GM12878 (cell line): ENCODE measurements around the gene EP400. TPM values are rescaled to one million over a fixed set of nuclear protein-coding genes. Genes with fewer than 3 reads are reported as not detected.

ENCODE experiments used
- ATAC-seq: fragments of 200-7000 bp; cut with Tn5 transposase; 3 replicates; pipeline ENCODE4 v1.9.1; 2020; ENCODE audit warnings: mild to moderate bottlenecking, moderate library complexity
- BruUV-seq: library from RNA; stranded (reverse); fragments of 400-500 nt; replicated peaks from 2 replicates; lab custom pipeline; 2021; lab: Mats Ljungman, UMichigan
- CTCF ChIA-PET: fragments of 300-600 bp; sonication (Branson Sonifier 250); formaldehyde crosslinking; extraction: SDS; loops from one replicate; lab custom pipeline; 2021; ENCODE audit warnings: inconsistent platforms; lab: Yijun Ruan, JAX
- POLR2A ChIA-PET: fragments of 350-600 bp; formaldehyde crosslinking; extraction: SDS; loops from one replicate; lab custom pipeline; 2021; ENCODE audit warnings: inconsistent platforms; lab: Charles Lee
- RAD21 ChIA-PET: fragments of 300-600 bp; sonication (Branson Sonifier 250); formaldehyde crosslinking; loops from one replicate; lab custom pipeline; 2023; ENCODE audit warnings: antibody characterized with exemption; ENCODE audit not compliant: unreplicated experiment; lab: Charles Lee
- SMC1A ChIA-PET: fragments of 300-600 bp; sonication (Branson Sonifier 250); formaldehyde crosslinking; loops from one replicate; lab custom pipeline; 2023; ENCODE audit not compliant: unreplicated experiment, uncharacterized antibody; lab: Charles Lee
- DNase-seq: peaks from one replicate; pipeline ENCODE4 v3.0.0-alpha.2; 2011; ENCODE audit warnings: low read depth, low spot score
- FAIRE-seq: peaks from 3 replicates; lab custom pipeline; 2011; peaks lifted over from hg19 to GRCh38; lab: Jason Lieb, UNC
- H2AFZ ChIP-seq: 2 replicates; pipeline ENCODE4 v1.6.0; 2011; ENCODE audit warnings: low read depth, low read length, control low read depth; ENCODE audit not compliant: control insufficient read depth
- H3K27ac ChIP-seq: 2 replicates; pipeline ENCODE4 v1.5.1; 2011; ENCODE audit warnings: control low read depth; ENCODE audit not compliant: control insufficient read depth, insufficient read depth
- H3K27me3 ChIP-seq, 2 experiments: replicated peaks in 1 of 2; 2 replicates each; pipeline versions ENCODE4 v1.6.0 to v1.6.1; 2011; ENCODE audit warnings: low read length in 1 of 2; ENCODE audit not compliant: control insufficient read depth in 2 of 2, insufficient read depth in 2 of 2
- H3K36me3 ChIP-seq, 2 experiments: 2 replicates each; pipeline ENCODE4 v1.5.1; 2011; ENCODE audit warnings: low read length in 1 of 2; ENCODE audit not compliant: control insufficient read depth in 2 of 2, insufficient read depth in 2 of 2
- H3K4me1 ChIP-seq: 2 replicates; pipeline ENCODE4 v1.6.1; 2011; ENCODE audit warnings: mild to moderate bottlenecking, low read length, moderate library complexity, mixed read lengths; ENCODE audit not compliant: control insufficient read depth, insufficient read depth
- H3K4me2 ChIP-seq: 2 replicates; pipeline ENCODE4 v1.6.0; 2011; ENCODE audit warnings: control low read depth; ENCODE audit not compliant: control insufficient read depth, insufficient read depth
- H3K4me3 ChIP-seq: fragments of 200-600 bp; sonication (generic); 2 replicates; pipeline ENCODE4 v1.5.1; 2016
- H3K79me2 ChIP-seq: 2 replicates; pipeline ENCODE4 v1.6.0; 2011; ENCODE audit warnings: low read length; ENCODE audit not compliant: control insufficient read depth, insufficient read depth
- H3K9ac ChIP-seq: 2 replicates; pipeline ENCODE4 v1.8.0; 2011; ENCODE audit warnings: low read length, control low read depth, mixed read lengths; ENCODE audit not compliant: control insufficient read depth, insufficient read depth
- H3K9me3 ChIP-seq: replicated peaks from 3 replicates; pipeline ENCODE4 v1.5.1; 2011; ENCODE audit warnings: mild to moderate bottlenecking, low read length; ENCODE audit not compliant: control insufficient read depth, insufficient read depth
- H4K20me1 ChIP-seq: 2 replicates; pipeline ENCODE4 v1.6.0; 2011; ENCODE audit not compliant: control insufficient read depth, insufficient read depth
- BMI1 ChIP-seq: fragments of 450-650 bp; IDR thresholded peaks from 2 replicates; pipeline ENCODE4 v1.6.1; 2016; ENCODE audit warnings: mild to moderate bottlenecking, moderate library complexity, borderline replicate concordance
- CBX3 ChIP-seq: fragments of 200-600 bp; sonication (generic); IDR thresholded peaks from 2 replicates; pipeline ENCODE4 v1.6.1; 2016; ENCODE audit warnings: low read depth, borderline replicate concordance
- ESRRA ChIP-seq: IDR thresholded peaks from 2 replicates; pipeline ENCODE4 v1.6.1; 2012; ENCODE audit warnings: mild to moderate bottlenecking, low read length, improper control_type of control experiment
- MTA3 ChIP-seq: IDR thresholded peaks from 2 replicates; pipeline ENCODE4 v1.6.1; 2012; ENCODE audit warnings: low read length, inconsistent platforms, borderline replicate concordance
- PKNOX1 ChIP-seq: fragments of 450-650 bp; IDR thresholded peaks from 2 replicates; pipeline ENCODE4 v1.6.1; 2016; ENCODE audit warnings: mild to moderate bottlenecking
- RAD21 ChIP-seq: IDR thresholded peaks from 2 replicates; pipeline ENCODE4 v1.6.1; 2011; ENCODE audit warnings: mild to moderate bottlenecking, low read depth, low read length, moderate library complexity; ENCODE audit not compliant: insufficient read depth
- SIX5 ChIP-seq: IDR thresholded peaks from 2 replicates; pipeline ENCODE4 v1.6.1; 2011; ENCODE audit warnings: mild to moderate bottlenecking, low read depth, low read length, moderate library complexity; ENCODE audit not compliant: severe bottlenecking
- SMAD1 ChIP-seq: fragments of 450-650 bp; IDR thresholded peaks from 2 replicates; pipeline ENCODE4 v1.6.1; 2018; ENCODE audit warnings: mild to moderate bottlenecking, low read depth; ENCODE audit not compliant: partially characterized antibody
- SREBF1 ChIP-seq: IDR thresholded peaks from 2 replicates; pipeline ENCODE4 v1.6.1; 2012; ENCODE audit warnings: mild to moderate bottlenecking, low read length
- YBX1 ChIP-seq: fragments of 450-650 bp; IDR thresholded peaks from 2 replicates; pipeline ENCODE4 v1.6.1; 2016; ENCODE audit warnings: antibody characterized with exemption
- ZBTB40 ChIP-seq: fragments of 450-650 bp; IDR thresholded peaks from 2 replicates; pipeline ENCODE4 v1.6.1; 2016; ENCODE audit warnings: mild to moderate bottlenecking, moderate library complexity, borderline replicate concordance
- ZSCAN29 ChIP-seq: fragments of 450-650 bp; IDR thresholded peaks from 2 replicates; pipeline ENCODE4 v1.6.1; 2017; ENCODE audit warnings: mild to moderate bottlenecking, moderate library complexity
- WGBS: methylation state at CpG from one replicate; pipeline ENCODE4 v1.1.6; 2016; ENCODE audit warnings: low lambda C conversion rate; ENCODE audit not compliant: insufficient replicate concordance, insufficient coverage; ENCODE audit errors: missing lambda C conversion rate; 5-methylcytosine and 5-hydroxymethylcytosine counted together
- in situ Hi-C: fragments of 300-500 bp; cut with MboI; formaldehyde crosslinking; loops from 9 replicates; pipeline ENCODE4 v1.14.3; 2018; ENCODE audit warnings: mixed read lengths
- intact Hi-C: fragments of 100-400 bp; cut with micrococcal nuclease; formaldehyde crosslinking; loops from one replicate; pipeline ENCODE4 v1.14.2; 2022; ENCODE audit not compliant: unreplicated experiment
- polyA plus RNA-seq, 11 experiments: library from polyadenylated mRNA; depleted of rRNA in 4 of 11; unstranded in 6 of 11; stranded (reverse) in 5 of 11; fragments of >200 nt; fragmentation: Nextera tagmentation in 4 of 11; fragmentation: Illumina TruSeq in 1 of 11; extraction: Ambion mirVana in 4 of 11; extraction: Trizol in 1 of 11; gene quantifications; 1 replicate in 1 of 11; 2 replicates in 10 of 11; pipeline versions ENCODE4 v1.2.1 to v1.2.3, GENCODE V29; 2011 to 2016; ENCODE audit warnings: inconsistent platforms in 2 of 11, missing spikeins in 2 of 11, low read depth in 1 of 11
- total RNA-seq, 4 experiments: library from RNA; depleted of rRNA in 3 of 4; stranded (reverse); fragments of >200 nt in 3 of 4; fragmentation: Illumina TruSeq in 1 of 4; extraction: Trizol in 1 of 4; gene quantifications; 2 replicates each; pipeline versions ENCODE4 v1.2.1 to v1.2.3, GENCODE V29; 2013 to 2021

EP400 gene
- total and polyA plus RNA-seq, 10 of the 15 experiments (the other 5 are each of a cell fraction or from before 2014, with no cell fraction given): 3.8 to 44.2 (median 8.4) TPM

- Histone ChIP-seq H3K79me2 (no peaks in the 10 kb centered on the region), H3K27ac (no peak overlapping the region), H3K9ac (no peak overlapping the region), H4K20me1 (no peaks in the 10 kb centered on the region), H2AFZ (no peak overlapping the region), H3K4me1 (peaks cover 17% of the 10 kb centered on the region), H3K36me3 (peaks cover 32 to 34% of the 10 kb centered on the region in 2 experiments)
- in situ Hi-C loops: no loop called here
- SMC1A ChIA-PET: no interaction called here
- RAD21 ChIA-PET: no interaction called here
- 95% methylated on average over 19 of the region's 27 CpGs for WGBS
- ATAC-seq: no peak
- DNase-seq: no peak
- TF ChIP-seq SIX5 (no peak), ZBTB40 (no peak), ESRRA (no peak), SMAD1 (no peak), PKNOX1 (no peak), BMI1 (no peak), SREBF1 (no peak), RAD21 (no peak), YBX1 (no peak), MTA3 (no peak), CBX3 (no peak), ZSCAN29 (no peak)
- TF ChIP-seq, all 136 proteins: peak for 0
- H3K9me3 ChIP-seq: no peaks in the 10 kb centered on the region
- intact Hi-C loops: no loop called here
- CTCF ChIA-PET: interaction anchor here (0.6 kb wide), 1 partner anchor 1003 kb away, joined by 3 read pairs; no protein-coding TSS in a partner anchor
- POLR2A ChIA-PET: interaction anchor here (0.5 kb wide), 1 partner anchor 218 kb away, joined by 7 read pairs; no protein-coding TSS in a partner anchor
- no peak overlapping the region for H3K4me2 ChIP-seq
- no peak overlapping the region for H3K4me3 ChIP-seq
- no peak for FAIRE-seq
- BruUV-seq: no TSS peak
- no peaks in the 10 kb centered on the region for H3K27me3 ChIP-seq
These were observed 103.9 kb downstream of the EP400 start for GRCh38 chr12:132053338-132054330.
